22Rv1 (cell line): ENCODE data around the gene PIK3CD.
"Not testable (repeated sequence)": the region's sequence is repeated elsewhere in the genome, so short reads cannot be mapped to it uniquely, and the experiment has no call there.

ENCODE experiments used
- H3K27ac ChIP-seq: fragments of 450-650 bp; 2 replicates; pipeline ENCODE4 v1.5.1; 2017
- CTCF ChIP-seq: fragments of 450-650 bp; IDR thresholded peaks from 2 replicates; pipeline ENCODE4 v1.5.1; 2017; ENCODE audit warnings: mild to moderate bottlenecking
- ZFX ChIP-seq: fragments of 450-650 bp; IDR thresholded peaks from 2 replicates; pipeline ENCODE4 v1.6.1; 2017; ENCODE audit warnings: antibody characterized with exemption, borderline replicate concordance

PIK3CD gene

GRCh38 chr1:9746651-9747050 lies 95.1 kb downstream of the PIK3CD start:
- no peak overlapping the region; the same call in 1 of the 2 replicates for H3K27ac ChIP-seq

GRCh38 chr1:9748391-9748790 lies 96.9 kb downstream of the PIK3CD start:
- not testable (repeated sequence) for H3K27ac ChIP-seq

More at GRCh38 chr1:9746651-9747050, 95.1 kb downstream of the PIK3CD start:
- TF ChIP-seq ZFX (no peak), CTCF (no peak)

- H3K27ac ChIP-seq, result no peak overlapping the region
- no peak for TF ChIP-seq ZFX
- TF ChIP-seq CTCF, result no peak
Measured at GRCh38 chr1:9749361-9749760, 97.8 kb downstream of the PIK3CD start.

GRCh38 chr1:9751971-9752370 lies 100.4 kb downstream of the PIK3CD start:
- TF ChIP-seq ZFX (no peak), CTCF (no peak)

GRCh38 chr1:9753121-9753531 lies 101.6 kb downstream of the PIK3CD start:
- TF ChIP-seq CTCF (no peak), ZFX (no peak)
- H3K27ac ChIP-seq, result no peak overlapping the region

More at GRCh38 chr1:9751971-9752370, 100.4 kb downstream of the PIK3CD start:
- H3K27ac ChIP-seq, result no peak overlapping the region

- TF ChIP-seq ZFX (no peak), CTCF (no peak)
- peak overlapping the region; percentile 11; the same call in 1 of the 2 replicates for H3K27ac ChIP-seq
Measured at GRCh38 chr1:9755441-9755995, 104.0 kb downstream of the PIK3CD start.

GRCh38 chr1:9758559-9759121 lies 107.1 kb downstream of the PIK3CD start:
- TF ChIP-seq ZFX (no peak), CTCF (no peak)

GRCh38 chr1:9759939-9760338 lies 108.4 kb downstream of the PIK3CD start:
- no peak for TF ChIP-seq ZFX
- TF ChIP-seq CTCF, result no peak
- no peak overlapping the region for H3K27ac ChIP-seq

More at GRCh38 chr1:9758559-9759121, 107.1 kb downstream of the PIK3CD start:
- no peak overlapping the region for H3K27ac ChIP-seq
